ENCODE results near the gene POLR2J.

The POLR2J gene

DNA sequence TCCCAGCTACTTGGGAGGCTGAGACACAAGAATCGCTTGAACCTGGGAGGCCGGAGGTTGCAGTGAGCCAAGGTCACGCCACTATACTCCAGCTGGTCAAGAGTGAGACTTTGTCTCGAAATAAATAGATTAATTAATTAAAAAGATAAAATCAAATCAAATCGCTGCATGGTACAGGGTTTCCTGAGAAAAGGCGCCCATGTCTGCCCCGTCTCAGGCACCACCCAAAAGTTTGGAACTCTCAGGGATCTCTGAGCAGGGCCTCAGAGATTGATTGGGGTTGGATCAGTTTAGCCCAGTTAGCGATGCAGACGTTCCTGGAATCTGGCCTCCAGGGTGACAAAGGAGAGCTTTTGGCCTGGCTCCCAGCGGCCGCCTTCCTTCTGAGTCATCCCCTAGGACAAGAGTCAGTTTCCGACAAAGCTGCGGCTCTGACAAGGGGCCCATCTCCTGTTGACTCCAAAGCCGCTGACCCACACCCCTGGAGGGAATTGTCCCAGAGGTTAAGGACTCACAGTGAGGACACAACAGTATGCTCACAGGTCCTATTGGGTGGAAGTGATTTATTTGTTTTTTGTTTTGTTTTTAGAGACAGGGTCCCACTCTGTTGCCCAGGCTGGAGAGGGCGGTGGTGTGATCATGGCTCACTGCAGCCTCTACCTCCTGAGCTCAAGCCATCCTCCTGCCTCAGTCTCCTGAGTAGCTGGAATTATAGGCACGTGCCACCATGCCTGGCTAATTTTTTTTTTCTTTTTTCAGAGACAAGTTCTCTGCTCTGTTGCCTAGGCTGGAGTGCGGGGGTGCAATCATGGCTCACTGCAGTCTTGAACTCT, 38.5 kb downstream of the POLR2J start:
- TF ChIP-seq, protein P1, sequence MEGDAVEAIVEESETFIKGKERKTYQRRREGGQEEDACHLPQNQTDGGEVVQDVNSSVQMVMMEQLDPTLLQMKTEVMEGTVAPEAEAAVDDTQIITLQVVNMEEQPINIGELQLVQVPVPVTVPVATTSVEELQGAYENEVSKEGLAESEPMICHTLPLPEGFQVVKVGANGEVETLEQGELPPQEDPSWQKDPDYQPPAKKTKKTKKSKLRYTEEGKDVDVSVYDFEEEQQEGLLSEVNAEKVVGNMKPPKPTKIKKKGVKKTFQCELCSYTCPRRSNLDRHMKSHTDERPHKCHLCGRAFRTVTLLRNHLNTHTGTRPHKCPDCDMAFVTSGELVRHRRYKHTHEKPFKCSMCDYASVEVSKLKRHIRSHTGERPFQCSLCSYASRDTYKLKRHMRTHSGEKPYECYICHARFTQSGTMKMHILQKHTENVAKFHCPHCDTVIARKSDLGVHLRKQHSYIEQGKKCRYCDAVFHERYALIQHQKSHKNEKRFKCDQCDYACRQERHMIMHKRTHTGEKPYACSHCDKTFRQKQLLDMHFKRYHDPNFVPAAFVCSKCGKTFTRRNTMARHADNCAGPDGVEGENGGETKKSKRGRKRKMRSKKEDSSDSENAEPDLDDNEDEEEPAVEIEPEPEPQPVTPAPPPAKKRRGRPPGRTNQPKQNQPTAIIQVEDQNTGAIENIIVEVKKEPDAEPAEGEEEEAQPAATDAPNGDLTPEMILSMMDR (IDR thresholded peaks at IDR 0.05; ENCODE audit: low read depth, low read length), result no peak
- H3K4me3 ChIP-seq (ENCODE audit: low read depth, low read length), result no peak overlapping the region

DNA sequence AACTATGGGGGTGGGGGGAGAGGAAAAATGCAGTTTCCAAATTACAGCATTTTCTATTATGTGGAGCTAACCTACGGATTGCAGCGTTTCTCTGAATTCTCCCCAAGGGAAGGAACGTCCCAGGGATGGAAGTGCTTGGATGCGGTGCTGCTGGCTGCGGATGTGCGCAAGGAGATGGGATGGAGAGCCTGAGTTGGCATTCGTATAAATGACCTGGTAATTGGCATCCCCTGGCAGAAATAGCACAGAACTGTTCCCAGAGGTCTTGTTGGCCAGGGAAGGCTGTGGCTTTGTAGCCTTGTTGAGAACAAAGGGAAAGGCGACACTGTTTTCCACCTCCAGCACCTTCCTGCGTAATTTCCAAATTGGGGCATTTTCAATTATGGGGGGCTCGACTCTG, 42.6 kb downstream of the POLR2J start:
- TF ChIP-seq, protein P2, sequence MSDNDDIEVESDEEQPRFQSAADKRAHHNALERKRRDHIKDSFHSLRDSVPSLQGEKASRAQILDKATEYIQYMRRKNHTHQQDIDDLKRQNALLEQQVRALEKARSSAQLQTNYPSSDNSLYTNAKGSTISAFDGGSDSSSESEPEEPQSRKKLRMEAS (IDR thresholded peaks at IDR 0.05; ENCODE audit: low read depth, low read length), result no peak
- TF ChIP-seq, protein P1 (IDR thresholded peaks at IDR 0.05; ENCODE audit: low read depth, low read length), result no peak
- TF ChIP-seq POLR2A (IDR thresholded peaks at IDR 0.05; ENCODE audit: extremely low read depth, insufficient read length), result no peak
- no peak for TF ChIP-seq MYC (IDR thresholded peaks at IDR 0.05; ENCODE audit: low read depth, low read length)
- H3K4me3 ChIP-seq (ENCODE audit: low read depth, low read length), result no peak overlapping the region
- DNase-seq (ENCODE audit: low read depth), result no peak

More for the DNA sequence above, 38.5 kb downstream of the POLR2J start:
- no peak for DNase-seq (ENCODE audit: low read depth)

DNA sequence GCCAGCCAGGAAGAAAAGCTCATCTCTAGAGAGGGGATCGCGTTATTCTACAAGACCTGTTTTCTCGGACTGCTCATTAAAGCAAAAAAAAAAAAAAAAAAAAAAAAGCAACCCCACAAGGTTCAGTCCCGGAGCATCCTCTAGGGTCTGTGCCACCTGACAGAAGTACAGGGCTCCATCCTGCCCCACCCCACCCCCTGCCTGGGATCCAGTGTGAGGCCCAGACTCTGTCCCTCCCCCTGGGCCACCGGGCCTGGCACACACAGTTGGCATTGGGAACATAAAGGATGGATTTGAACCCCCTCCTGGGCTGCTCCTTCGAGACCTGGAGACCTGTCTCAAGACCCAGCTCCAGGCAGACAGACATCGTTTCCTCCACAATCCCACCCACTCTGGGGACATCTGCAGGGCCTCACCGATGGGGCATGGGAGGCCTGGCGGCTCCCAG, 44.7 kb downstream of the POLR2J start:
- H3K4me3 ChIP-seq (ENCODE audit: low read depth, low read length), result peak overlapping the region; percentile 87
- no peak for DNase-seq (ENCODE audit: low read depth)
- TF ChIP-seq, protein P2 (IDR thresholded peaks at IDR 0.05; ENCODE audit: low read depth, low read length), result no peak
- TF ChIP-seq MYC (IDR thresholded peaks at IDR 0.05; ENCODE audit: low read depth, low read length) (no peak), POLR2A (IDR thresholded peaks at IDR 0.05; ENCODE audit: extremely low read depth, insufficient read length) (no peak)
- TF ChIP-seq, protein P1 (IDR thresholded peaks at IDR 0.05; ENCODE audit: low read depth, low read length), result no peak

DNA sequence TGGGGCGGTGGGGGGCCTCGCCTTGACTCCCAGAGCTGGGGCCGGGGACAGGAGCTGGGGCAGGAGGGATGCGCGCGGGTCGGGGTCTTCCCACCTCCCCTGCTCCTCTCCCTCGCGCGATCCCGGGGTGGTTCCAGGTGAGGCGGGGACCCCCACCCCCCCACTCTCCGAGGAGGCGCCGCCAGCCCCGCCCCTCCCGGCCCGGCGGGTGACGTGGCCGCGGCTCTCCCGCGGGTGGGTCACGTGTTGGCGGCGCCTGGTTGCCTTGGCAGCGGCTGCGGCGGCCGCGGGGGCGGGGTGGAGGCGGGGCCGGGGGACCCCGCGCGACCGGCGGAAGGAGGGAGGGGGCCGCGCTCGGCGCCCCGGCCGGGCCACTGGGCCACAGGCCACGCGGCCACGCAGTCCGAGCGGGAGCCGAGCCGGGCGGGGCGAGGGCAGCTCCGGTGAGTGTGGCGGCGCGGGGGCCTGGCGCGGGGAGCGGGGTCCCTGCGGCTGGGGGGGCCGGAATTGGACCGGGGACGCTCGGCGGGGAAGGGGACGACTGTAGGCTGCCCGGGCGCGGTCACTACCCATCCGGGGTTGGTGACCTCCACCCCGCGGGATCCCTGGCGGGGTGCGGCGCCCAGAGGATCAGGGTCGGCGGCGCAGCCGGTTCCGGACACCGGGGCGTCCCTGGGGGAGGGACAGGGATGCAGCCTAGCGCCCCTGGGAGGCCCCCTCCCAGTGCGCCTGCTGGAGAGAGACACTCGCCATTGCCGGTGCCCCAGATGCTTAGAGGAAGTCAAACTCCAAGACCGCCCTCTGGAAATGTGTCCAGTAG, 45.3 kb downstream of the POLR2J start, which contains the start of gene ORAI2:
TSS of gene ORAI2 (plus strand) at position 357 of the 820 bp plus-strand sequence. CDS start 5,382 bp downstream, outside the sequence.
- peak; percentile 75 for TF ChIP-seq POLR2A (IDR thresholded peaks at IDR 0.05; ENCODE audit: extremely low read depth, insufficient read length)
- TF ChIP-seq MYC (IDR thresholded peaks at IDR 0.05; ENCODE audit: low read depth, low read length), result peak; percentile 50
- TF ChIP-seq, protein P1 (IDR thresholded peaks at IDR 0.05; ENCODE audit: low read depth, low read length), result no peak
- TF ChIP-seq, protein P2 (IDR thresholded peaks at IDR 0.05; ENCODE audit: low read depth, low read length), result peak; percentile 86

DNA sequence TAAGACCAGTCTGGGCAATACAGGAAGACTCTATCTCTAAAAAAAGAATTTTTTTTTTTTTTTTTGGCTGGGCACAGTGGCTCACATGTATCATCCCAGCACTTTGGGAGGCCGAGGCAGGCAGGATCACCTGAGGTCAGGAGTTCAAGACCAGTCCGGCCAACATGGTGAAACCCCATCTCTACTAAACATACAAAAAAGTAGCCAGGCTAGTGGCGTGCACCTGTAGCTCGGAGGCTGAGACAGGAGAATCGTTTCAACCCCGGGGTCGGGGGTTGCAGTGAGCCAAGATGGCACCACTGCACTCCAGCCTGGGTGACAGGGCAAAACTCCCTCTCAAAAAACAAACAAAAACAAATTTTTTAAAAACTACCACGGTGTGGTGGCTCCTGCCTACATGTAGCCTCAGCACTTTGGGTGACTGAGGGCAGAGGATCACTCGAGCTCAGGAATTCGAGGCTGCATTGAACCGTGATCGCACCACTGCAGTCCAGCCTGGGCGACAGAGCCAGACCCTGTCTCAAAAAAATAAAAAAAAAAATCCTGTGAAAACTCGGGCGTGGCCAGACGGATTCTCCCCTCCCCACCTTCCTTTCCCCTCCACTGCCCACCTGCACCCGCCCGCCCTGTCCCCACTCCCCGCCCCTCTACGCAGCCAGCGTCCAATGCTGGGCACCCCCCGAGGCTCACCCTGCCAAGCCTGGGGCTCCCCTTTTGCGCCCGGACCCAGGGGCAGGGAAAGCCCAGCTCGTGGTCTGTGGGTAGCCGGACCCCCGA, 46.1 kb downstream of the POLR2J start:
- TF ChIP-seq POLR2A (IDR thresholded peaks at IDR 0.05; ENCODE audit: extremely low read depth, insufficient read length), result no peak
- TF ChIP-seq, protein P2 (IDR thresholded peaks at IDR 0.05; ENCODE audit: low read depth, low read length), result no peak
- TF ChIP-seq, protein P1 (IDR thresholded peaks at IDR 0.05; ENCODE audit: low read depth, low read length), result no peak
- TF ChIP-seq MYC (IDR thresholded peaks at IDR 0.05; ENCODE audit: low read depth, low read length), result no peak
- no peak overlapping the region for H3K4me3 ChIP-seq (ENCODE audit: low read depth, low read length)
- DNase-seq (ENCODE audit: low read depth), result no peak

More for the DNA sequence above, 45.3 kb downstream of the POLR2J start, which contains the start of gene ORAI2:
- H3K4me3 ChIP-seq (ENCODE audit: low read depth, low read length), result peak within 1 kb of the TSS; percentile 87
- peak; percentile 86 for DNase-seq (ENCODE audit: low read depth)

Data from NB4 (cell line).